HG03045 (cell line): ENCODE measurements around the gene KIF22.

Source experiments
- ATAC-seq: cut with Tn5 transposase; IDR thresholded peaks from one replicate; pipeline ENCODE4 v1.9.1; 2021; ENCODE audit warnings: mild to moderate bottlenecking, moderate library complexity; ENCODE audit not compliant: unreplicated experiment

Gene KIF22

DNA sequence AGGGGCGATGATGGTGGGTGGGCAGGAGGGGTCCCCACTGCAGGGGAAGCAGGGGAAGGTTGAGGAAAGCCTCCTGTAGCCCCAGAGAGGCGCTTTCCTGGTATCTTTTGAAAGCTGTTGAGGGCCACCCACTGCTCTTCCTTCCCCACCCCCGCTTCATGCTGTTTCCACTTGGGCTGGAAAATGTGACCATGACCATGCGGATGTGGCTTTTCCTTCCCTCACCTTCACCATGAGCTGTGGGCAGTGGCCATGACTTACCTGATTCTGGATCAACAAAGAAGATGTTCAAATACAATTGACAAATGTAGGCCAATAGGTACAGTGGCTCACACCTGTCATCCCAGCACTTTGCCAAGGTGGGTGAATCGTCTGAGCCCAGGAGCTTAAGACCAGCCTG is 43.5 kb downstream of the KIF22 start:
- no peak for ATAC-seq

DNA sequence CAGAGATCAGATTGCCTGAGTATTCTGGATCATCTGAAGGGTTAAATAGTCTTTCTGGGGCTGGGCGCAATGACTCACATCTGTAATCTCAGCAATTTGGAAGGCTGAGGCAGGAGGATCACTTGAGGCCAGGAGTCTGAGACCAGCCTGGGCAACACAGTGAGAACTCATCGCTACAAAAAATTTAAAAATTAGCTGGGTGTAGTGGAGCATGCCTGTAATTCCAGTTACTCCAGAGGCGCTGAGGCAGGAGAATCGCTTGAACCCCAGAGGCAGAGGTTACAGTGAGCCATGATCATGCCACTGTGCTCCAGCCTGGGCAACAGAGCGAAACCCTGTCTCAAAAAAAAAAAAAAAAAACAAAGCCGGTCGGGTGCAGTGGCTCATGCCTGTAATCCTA is 45.4 kb downstream of the KIF22 start:
- ATAC-seq, result no peak

- ATAC-seq, result no peak
Observed at GRCh38 chr16:29836623-29837022, 46.1 kb downstream of the KIF22 start.

DNA sequence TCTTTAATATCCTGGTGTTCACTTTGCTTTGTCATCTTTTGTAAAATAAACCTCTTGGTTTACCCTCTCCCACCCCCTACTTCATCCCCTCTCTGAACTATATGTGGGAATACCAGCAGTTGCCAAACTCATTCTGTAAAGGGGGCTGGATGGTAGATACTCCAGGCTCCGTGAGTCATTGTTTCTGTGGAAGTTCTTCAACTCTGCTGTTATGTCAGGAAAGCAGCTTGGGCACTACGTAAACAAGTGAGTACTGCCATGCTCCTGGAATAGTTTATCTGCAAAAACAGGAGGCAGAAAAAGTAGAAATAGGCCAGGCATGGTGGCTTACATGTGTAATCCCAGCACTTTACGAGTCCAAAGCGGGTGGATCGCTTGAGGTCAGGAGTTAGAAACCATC is 47.3 kb downstream of the KIF22 start:
- no peak for ATAC-seq

GRCh38 chr16:29839822-29840221 is 49.3 kb downstream of the KIF22 start:
- ATAC-seq, result no peak

DNA sequence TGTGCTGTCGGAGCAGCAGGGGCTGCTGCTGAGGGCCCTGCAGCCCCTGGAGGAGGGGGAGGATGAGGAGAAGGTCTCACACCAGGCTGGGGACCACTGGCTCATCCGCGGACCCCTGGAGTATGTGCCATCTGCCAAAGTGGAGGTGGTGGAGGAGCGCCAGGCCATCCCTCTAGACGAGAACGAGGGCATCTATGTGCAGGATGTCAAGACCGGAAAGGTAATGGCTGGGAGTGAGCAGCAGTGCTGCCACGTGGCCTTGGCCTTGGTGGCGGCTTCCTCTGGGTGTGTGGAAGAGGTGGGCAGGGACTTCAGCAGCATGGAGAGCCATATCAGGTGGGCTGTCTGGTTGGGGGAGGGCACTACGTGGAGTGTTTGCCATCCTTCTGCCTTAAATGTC is 49.7 kb downstream of the KIF22 start:
- ATAC-seq, result no peak

GRCh38 chr16:29841631-29842030 is 51.1 kb downstream of the KIF22 start:
- no peak for ATAC-seq

- ATAC-seq, result no peak
Observed at GRCh38 chr16:29842732-29843346, 52.3 kb downstream of the KIF22 start.

DNA sequence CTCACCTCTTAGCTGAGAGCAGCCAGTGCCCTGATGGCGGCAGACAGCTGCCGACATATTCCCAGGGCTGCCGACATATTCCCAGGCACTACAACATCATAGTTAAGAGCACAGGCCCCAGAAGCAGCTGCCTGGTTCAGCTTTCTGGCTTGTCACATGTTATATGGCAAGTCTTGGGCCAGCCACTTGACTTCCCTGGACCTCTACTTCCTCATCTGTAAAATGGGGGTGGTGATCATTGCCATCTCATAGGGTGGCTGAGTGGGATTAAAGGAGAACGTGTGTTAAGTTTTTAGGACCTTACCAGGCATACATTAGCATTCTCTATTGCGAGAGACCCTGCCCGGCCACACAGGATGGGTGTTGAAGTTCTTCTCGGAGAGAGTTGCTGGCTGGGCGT is 53.4 kb downstream of the KIF22 start:
- ATAC-seq, result no peak

GRCh38 chr16:29844575-29845331 is 54.2 kb downstream of the KIF22 start:
- ATAC-seq, result no peak

- no peak for ATAC-seq
Observed at GRCh38 chr16:29845656-29846055, 55.1 kb downstream of the KIF22 start.

GRCh38 chr16:29848420-29849297 is 58.1 kb downstream of the KIF22 start:
- ATAC-seq, result no peak

DNA sequence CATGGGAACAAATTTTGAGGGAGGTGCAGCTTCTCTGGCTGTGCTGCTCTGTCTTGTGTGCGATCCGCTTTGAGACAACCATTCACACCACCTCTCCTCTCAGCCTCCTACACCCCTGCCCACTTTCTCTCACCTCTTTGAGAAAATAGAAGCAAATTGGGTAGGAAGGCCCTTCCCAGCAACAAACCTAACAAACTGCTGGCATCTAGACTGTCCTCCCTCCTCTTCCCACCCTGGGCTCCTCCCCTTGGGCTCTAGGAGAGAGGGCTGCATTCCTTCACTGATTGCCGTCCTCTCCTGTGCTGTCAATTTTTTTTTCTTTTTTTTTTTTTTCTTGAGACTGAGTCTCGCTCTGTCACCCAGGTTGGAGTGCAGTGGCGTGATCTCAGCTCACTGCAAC is 59.0 kb downstream of the KIF22 start:
- ATAC-seq, result no peak

DNA sequence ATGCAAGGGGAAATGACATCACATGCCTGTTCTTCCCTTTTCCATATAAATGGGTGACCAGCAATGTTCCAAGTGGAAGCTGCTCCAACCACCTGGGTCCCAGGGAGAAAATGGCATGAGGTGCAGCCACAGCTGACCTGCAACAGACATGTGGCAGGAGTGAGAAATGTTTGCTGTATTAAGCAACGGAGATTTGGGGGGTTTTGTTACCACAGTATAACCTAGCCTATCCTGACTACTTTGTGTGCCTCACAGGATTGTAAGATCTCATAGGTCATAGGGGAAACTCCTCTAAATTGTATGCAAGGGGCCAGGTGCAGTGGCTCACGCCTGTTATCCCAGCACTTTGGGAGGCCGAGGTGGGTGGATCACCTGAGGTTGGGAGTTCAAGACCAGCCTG is 60.4 kb downstream of the KIF22 start:
- ATAC-seq, result no peak

- ATAC-seq, result no peak
Observed at GRCh38 chr16:29852654-29853053, 62.1 kb downstream of the KIF22 start.

GRCh38 chr16:29854520-29855100 is 64.1 kb downstream of the KIF22 start:
- ATAC-seq, result no peak
